WTC11 (cell line): ENCODE data around the gene CCDC92. TPM values are rescaled to one million over a fixed set of nuclear protein-coding genes. Genes with fewer than 3 reads are reported as not detected.

ENCODE experiments used
- ATAC-seq: fragments of 200-7000 bp; cut with Tn5 transposase; 2 replicates; pipeline ENCODE4 v1.10.0; 2021; ENCODE audit warnings: mild to moderate bottlenecking, moderate library complexity
- CTCF ChIA-PET: fragments of 300-600 bp; sonication (Branson Sonifier 250); formaldehyde crosslinking; loops from one replicate; lab custom pipeline; 2021; ENCODE audit warnings: antibody characterized with exemption; lab: Charles Lee
- POLR2A ChIA-PET: fragments of 350-600 bp; sonication (Branson Sonifier 250); formaldehyde crosslinking; loops from one replicate; lab custom pipeline; 2021; ENCODE audit warnings: antibody characterized with exemption; lab: Charles Lee
- DNase-seq: peaks from one replicate; pipeline ENCODE4 v3.0.0; 2021; ENCODE audit warnings: low spot score
- H3K27ac Mint-ChIP-seq: 2 replicates; pipeline ENCODE4 v1.8.0; 2021; ENCODE audit warnings: mixed read lengths
- H3K27me3 Mint-ChIP-seq: 2 replicates; pipeline ENCODE4 v1.8.0; 2021; ENCODE audit warnings: low read depth, mild to moderate bottlenecking, moderate library complexity, mixed read lengths
- H3K36me3 Mint-ChIP-seq: 2 replicates; pipeline ENCODE4 v1.8.0; 2021; ENCODE audit warnings: mixed read lengths
- H3K4me1 Mint-ChIP-seq: 2 replicates; pipeline ENCODE4 v1.8.0; 2022; ENCODE audit warnings: mixed read lengths
- H3K4me3 Mint-ChIP-seq: 2 replicates; pipeline ENCODE4 v1.8.0; 2021; ENCODE audit warnings: mild to moderate bottlenecking, moderate library complexity, mixed read lengths
- H3K9me3 Mint-ChIP-seq: 2 replicates; pipeline ENCODE4 v1.8.0; 2021; ENCODE audit warnings: mixed read lengths
- AFF4 ChIP-seq: sonication (generic); formaldehyde crosslinking; IDR thresholded peaks from 2 replicates; pipeline ENCODE4 v1.8.1; 2023; ENCODE audit warnings: mild to moderate bottlenecking, missing genetic modification reagents, borderline replicate concordance
- AR ChIP-seq: fragments of 250-450 bp; sonication (Bioruptor Pico); IDR thresholded peaks from 2 replicates; pipeline ENCODE4 v1.9.0; 2021; ENCODE audit warnings: mild to moderate bottlenecking
- CREM ChIP-seq: sonication (generic); formaldehyde crosslinking; IDR thresholded peaks from 2 replicates; pipeline ENCODE4 v1.8.1; 2022; ENCODE audit warnings: mild to moderate bottlenecking, missing genetic modification reagents, moderate library complexity
- ETV6 ChIP-seq: sonication (generic); formaldehyde crosslinking; IDR thresholded peaks from 2 replicates; pipeline ENCODE4 v1.8.1; 2022; ENCODE audit warnings: mild to moderate bottlenecking, missing genetic modification reagents
- HMGA2 ChIP-seq: fragments of 250-450 bp; sonication (Bioruptor Pico); IDR thresholded peaks from 2 replicates; pipeline ENCODE4 v1.4.0; 2021; ENCODE audit warnings: mild to moderate bottlenecking, moderate library complexity
- IRF1 ChIP-seq: sonication (generic); formaldehyde crosslinking; IDR thresholded peaks from 2 replicates; pipeline ENCODE4 v1.8.0; 2023; ENCODE audit warnings: missing genetic modification reagents
- KAT7 ChIP-seq: sonication (generic); formaldehyde crosslinking; IDR thresholded peaks from 2 replicates; pipeline ENCODE4 v1.8.1; 2023; ENCODE audit warnings: missing genetic modification reagents, mild to moderate bottlenecking, borderline replicate concordance
- MYBL2 ChIP-seq: sonication (generic); formaldehyde crosslinking; IDR thresholded peaks from 2 replicates; pipeline ENCODE4 v1.8.1; 2023; ENCODE audit warnings: mild to moderate bottlenecking, moderate library complexity, missing genetic modification reagents
- NFE2L1 ChIP-seq: sonication (generic); formaldehyde crosslinking; IDR thresholded peaks from 2 replicates; pipeline ENCODE4 v1.8.1; 2023; ENCODE audit warnings: missing genetic modification reagents
- OVOL2 ChIP-seq: fragments of 250-450 bp; sonication (Bioruptor Pico); IDR thresholded peaks from 2 replicates; pipeline ENCODE4 v1.9.0; 2021; ENCODE audit warnings: mild to moderate bottlenecking, borderline replicate concordance
- PREB ChIP-seq: sonication (generic); formaldehyde crosslinking; IDR thresholded peaks from 2 replicates; pipeline ENCODE4 v1.8.1; 2022; ENCODE audit warnings: mild to moderate bottlenecking, missing genetic modification reagents, moderate library complexity, borderline replicate concordance
- PRRX2 ChIP-seq: fragments of 250-450 bp; sonication (Bioruptor Pico); IDR thresholded peaks from 2 replicates; pipeline ENCODE4 v1.8.0; 2021; ENCODE audit warnings: mild to moderate bottlenecking
- ZMAT4 ChIP-seq: fragments of 250-450 bp; sonication (Bioruptor Pico); IDR thresholded peaks from 2 replicates; pipeline ENCODE4 v1.9.0; 2021; ENCODE audit warnings: mild to moderate bottlenecking
- ZNF232 ChIP-seq: sonication (generic); formaldehyde crosslinking; IDR thresholded peaks from 2 replicates; pipeline ENCODE4 v1.8.0; 2022; ENCODE audit warnings: mild to moderate bottlenecking, missing genetic modification reagents
- ZNF263 ChIP-seq: sonication (generic); formaldehyde crosslinking; IDR thresholded peaks from 2 replicates; pipeline ENCODE4 v1.8.1; 2022; ENCODE audit warnings: low read depth, mild to moderate bottlenecking, moderate library complexity, missing genetic modification reagents
- ZNF396 ChIP-seq: fragments of 250-450 bp; sonication (Bioruptor Pico); IDR thresholded peaks from 2 replicates; pipeline ENCODE4 v1.8.0; 2021; ENCODE audit warnings: mild to moderate bottlenecking, moderate library complexity, borderline replicate concordance
- ZNF423 ChIP-seq: fragments of 250-450 bp; sonication (Bioruptor Pico); IDR thresholded peaks from 2 replicates; pipeline ENCODE4 v2.1.2; 2022; ENCODE audit warnings: mild to moderate bottlenecking, moderate library complexity
- ZNF671 ChIP-seq: fragments of 250-450 bp; sonication (Bioruptor Pico); IDR thresholded peaks from 2 replicates; pipeline ENCODE4 v1.8.0; 2021; ENCODE audit warnings: mild to moderate bottlenecking
- total RNA-seq: library from RNA; stranded (reverse); gene quantifications from 3 replicates; pipeline ENCODE4 v1.2.3, GENCODE V29; 2021
- TF ChIP-seq, protein P1 (sequence below): sonication (generic); formaldehyde crosslinking; IDR thresholded peaks from 2 replicates; pipeline ENCODE4 v1.8.1; 2022; ENCODE audit warnings: mild to moderate bottlenecking, moderate library complexity, missing genetic modification reagents
- TF ChIP-seq, protein P2 (sequence below): sonication (generic); formaldehyde crosslinking; IDR thresholded peaks from 2 replicates; pipeline ENCODE4 v1.8.0; 2022; ENCODE audit warnings: mild to moderate bottlenecking, missing genetic modification reagents
- TF ChIP-seq, protein P3 (sequence below): sonication (generic); formaldehyde crosslinking; IDR thresholded peaks from 2 replicates; pipeline ENCODE4 v1.8.1; 2022; ENCODE audit warnings: missing genetic modification reagents, borderline replicate concordance

The CCDC92 gene
- total RNA-seq, 1 experiment from 2014 or later: 2.7 TPM

GRCh38 chr12:123937707-123938591 lies 34.7 kb downstream of the CCDC92 start (continued):
- TF ChIP-seq AR (CRISPR knock-in tag) (no peak), MYBL2 (CRISPR knock-in tag) (no peak)
- TF ChIP-seq, protein P1, sequence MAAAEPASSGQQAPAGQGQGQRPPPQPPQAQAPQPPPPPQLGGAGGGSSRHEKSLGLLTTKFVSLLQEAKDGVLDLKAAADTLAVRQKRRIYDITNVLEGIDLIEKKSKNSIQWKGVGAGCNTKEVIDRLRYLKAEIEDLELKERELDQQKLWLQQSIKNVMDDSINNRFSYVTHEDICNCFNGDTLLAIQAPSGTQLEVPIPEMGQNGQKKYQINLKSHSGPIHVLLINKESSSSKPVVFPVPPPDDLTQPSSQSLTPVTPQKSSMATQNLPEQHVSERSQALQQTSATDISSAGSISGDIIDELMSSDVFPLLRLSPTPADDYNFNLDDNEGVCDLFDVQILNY: no peak

DNA sequence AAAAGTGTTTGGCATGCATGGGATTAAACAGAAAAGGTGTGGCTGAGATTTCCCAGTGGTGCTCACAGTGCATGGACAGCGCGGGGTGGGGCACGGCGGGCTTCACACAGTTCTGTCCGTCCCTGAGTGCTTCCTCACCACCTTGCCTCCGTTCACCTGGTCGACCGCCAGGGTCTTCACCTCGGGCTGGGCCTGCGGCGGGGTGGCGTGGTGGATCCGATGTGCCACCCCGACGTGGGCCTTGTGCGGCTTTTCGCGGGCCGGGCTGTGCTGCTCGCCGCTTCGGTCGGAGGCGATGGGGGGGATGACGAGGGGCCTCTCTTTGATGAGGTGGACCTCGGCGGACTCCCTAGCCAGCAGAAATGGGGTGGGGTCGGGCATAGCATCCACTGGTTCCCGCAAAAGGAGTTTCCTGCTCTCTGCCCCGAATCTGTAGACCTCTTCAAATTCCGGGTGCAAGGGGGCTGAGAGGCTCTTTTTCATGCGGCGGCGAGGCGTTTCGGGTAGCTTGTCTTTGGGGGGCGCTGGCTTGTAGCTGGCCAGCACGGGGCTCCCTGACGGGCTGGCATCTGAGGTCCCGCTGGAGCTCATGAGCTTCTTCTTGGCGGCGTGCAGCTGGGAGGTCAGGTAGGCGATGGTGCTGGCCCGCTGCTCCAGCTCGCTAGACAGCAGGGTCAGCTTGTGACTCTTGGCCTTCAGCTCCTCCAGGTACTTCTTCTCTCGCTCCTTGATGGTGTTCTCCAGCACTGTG lies 35.5 kb downstream of the CCDC92 start:
- Mint-ChIP-seq H3K27ac (no peak overlapping the region), H3K9me3 (peaks cover 6% of the 10 kb centered on the region; the same call in 1 of the 2 replicates), H3K36me3 (no peaks in the 10 kb centered on the region), H3K4me3 (no peak overlapping the region), H3K27me3 (peaks cover 2% of the 10 kb centered on the region), H3K4me1 (no peaks in the 10 kb centered on the region)
- no peak for DNase-seq
- ChIA-PET POLR2A (no interaction called here), CTCF (interaction anchor here (0.8 to 2.4 kb wide), 5 partner anchors 11 to 95 kb away, joined by 3 to 17 read pairs (median 5); no protein-coding TSS in a partner anchor)
- no peak for ATAC-seq
- TF ChIP-seq ZNF423 (CRISPR knock-in tag) (no peak), NFE2L1 (CRISPR knock-in tag) (no peak), KAT7 (no peak), HMGA2 (CRISPR knock-in tag) (no peak), CREM (CRISPR knock-in tag) (no peak), ZNF671 (CRISPR knock-in tag) (no peak), ETV6 (CRISPR knock-in tag) (no peak), ZMAT4 (CRISPR knock-in tag) (no peak), PRRX2 (CRISPR knock-in tag) (no peak), ZNF232 (CRISPR knock-in tag) (no peak), ZNF263 (no peak), ZNF396 (CRISPR knock-in tag) (no peak), PREB (CRISPR knock-in tag) (no peak), IRF1 (no peak), AFF4 (CRISPR knock-in tag) (no peak), OVOL2 (CRISPR knock-in tag) (no peak)
- TF ChIP-seq, protein P2, sequence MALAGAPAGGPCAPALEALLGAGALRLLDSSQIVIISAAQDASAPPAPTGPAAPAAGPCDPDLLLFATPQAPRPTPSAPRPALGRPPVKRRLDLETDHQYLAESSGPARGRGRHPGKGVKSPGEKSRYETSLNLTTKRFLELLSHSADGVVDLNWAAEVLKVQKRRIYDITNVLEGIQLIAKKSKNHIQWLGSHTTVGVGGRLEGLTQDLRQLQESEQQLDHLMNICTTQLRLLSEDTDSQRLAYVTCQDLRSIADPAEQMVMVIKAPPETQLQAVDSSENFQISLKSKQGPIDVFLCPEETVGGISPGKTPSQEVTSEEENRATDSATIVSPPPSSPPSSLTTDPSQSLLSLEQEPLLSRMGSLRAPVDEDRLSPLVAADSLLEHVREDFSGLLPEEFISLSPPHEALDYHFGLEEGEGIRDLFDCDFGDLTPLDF (CRISPR knock-in tag): no peak
- TF ChIP-seq, protein P3, sequence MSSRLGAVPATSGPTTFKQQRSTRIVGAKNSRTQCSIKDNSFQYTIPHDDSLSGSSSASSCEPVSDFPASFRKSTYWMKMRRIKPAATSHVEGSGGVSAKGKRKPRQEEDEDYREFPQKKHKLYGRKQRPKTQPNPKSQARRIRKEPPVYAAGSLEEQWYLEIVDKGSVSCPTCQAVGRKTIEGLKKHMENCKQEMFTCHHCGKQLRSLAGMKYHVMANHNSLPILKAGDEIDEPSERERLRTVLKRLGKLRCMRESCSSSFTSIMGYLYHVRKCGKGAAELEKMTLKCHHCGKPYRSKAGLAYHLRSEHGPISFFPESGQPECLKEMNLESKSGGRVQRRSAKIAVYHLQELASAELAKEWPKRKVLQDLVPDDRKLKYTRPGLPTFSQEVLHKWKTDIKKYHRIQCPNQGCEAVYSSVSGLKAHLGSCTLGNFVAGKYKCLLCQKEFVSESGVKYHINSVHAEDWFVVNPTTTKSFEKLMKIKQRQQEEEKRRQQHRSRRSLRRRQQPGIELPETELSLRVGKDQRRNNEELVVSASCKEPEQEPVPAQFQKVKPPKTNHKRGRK (CRISPR knock-in tag): no peak
